ENCODE data around the gene SLC39A2. TPM values are rescaled to one million over a fixed set of nuclear protein-coding genes. Genes with fewer than 3 reads are reported as not detected.

Gene SLC39A2
- total and polyA plus RNA-seq, 3 experiments from 2014 or later = 0.16 TPM; not detected in 2

DNA sequence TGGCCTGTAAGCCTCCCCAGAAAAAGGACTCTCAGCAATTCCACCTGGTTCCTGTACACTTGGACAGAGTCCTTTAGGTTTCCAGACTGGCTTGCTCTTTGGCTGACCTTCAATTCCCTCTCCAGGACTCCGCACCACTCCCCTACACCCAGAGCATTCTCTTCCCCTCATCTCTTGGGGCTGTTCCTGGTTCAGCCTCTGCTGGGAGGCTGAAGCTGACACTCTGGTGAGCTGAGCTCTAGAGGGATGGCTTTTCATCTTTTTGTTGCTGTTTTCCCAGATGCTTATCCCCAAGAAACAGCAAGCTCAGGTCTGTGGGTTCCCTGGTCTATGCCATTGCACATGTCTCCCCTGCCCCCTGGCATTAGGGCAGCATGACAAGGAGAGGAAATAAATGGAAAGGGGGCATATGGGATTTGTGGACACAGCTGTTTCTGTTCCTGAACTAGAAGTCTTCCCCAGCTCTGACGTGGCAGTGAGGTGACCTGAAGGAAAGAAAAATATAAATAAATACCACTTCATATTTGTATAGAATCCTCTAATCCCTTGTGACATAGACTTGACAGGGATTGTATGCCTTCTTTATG, 44.4 kb downstream of the SLC39A2 start:
- H3K4me3 ChIP-seq (ENCODE audit: low read length) = no peak overlapping the region
- Mint-ChIP-seq H3K27me3 (peaks cover 13 to 42% of the 10 kb centered on the region in 2 donors), H3K9me3 (no peaks in the 10 kb centered on the region), H3K27ac (no peak overlapping the region), H3K4me3 (peak overlapping the region in 1 of 7 donors; percentile 34), H3K36me3 (no peaks in the 10 kb centered on the region), H3K4me1 (peaks cover 6 to 11% (median 9%) of the 10 kb centered on the region in 3 donors)
- peaks cover 6% of the 10 kb centered on the region for H3K4me1 ChIP-seq (ENCODE audit: insufficient read depth, low read length)
- H3K36me3 ChIP-seq (ENCODE audit: insufficient read depth, low read length) = no peaks in the 10 kb centered on the region
- ChIA-PET POLR2A (interaction anchor here (0.5 kb wide), 1 partner anchor 46 kb away, joined by 3 read pairs; no protein-coding TSS in a partner anchor), CTCF (interaction anchor here (1.0 to 2.2 kb wide), 4 partner anchors 25 to 62 kb away, joined by 3 to 22 read pairs (median 5); no protein-coding TSS in a partner anchor)
- DNase-seq = no peak
- no peak overlapping the region for H3K27ac ChIP-seq (ENCODE audit: low read depth, low read length)
- H3K27me3 ChIP-seq (ENCODE audit: insufficient read depth, low read length, poor library complexity, severe bottlenecking) = no peaks in the 10 kb centered on the region
- H3K9me3 ChIP-seq (ENCODE audit: low read length) = no peaks in the 10 kb centered on the region

DNA sequence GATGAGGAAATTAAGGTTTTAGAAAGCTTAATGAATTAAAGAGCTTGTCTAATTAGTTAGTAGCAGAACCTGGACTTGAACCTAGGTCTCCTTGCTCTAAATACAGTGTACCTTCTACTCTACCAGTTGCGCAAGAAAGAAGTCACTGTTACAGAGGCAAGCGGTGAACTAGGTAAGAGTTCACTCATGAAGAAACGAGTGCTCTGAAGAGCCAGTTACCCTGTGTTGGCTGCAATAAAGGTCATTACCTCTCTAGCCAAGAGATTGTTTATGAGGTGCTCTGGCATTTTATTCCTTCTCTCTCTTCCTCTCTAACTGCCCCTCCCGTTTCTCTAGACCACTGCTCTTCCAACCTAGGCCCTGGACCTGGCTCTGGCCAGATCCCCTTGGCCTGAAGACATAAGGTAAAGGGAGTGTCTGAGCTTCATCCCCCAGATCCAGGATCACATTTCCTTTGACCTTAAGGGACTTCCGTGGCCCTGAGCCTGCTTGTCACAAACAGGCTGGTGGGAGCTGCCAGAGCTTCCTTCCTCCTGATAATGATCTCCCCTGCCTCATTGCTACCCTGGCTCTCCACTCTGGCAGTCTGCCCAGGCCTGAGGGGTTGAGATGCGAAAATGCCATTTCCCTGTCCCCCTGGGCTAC, 45.0 kb downstream of the SLC39A2 start:
- H3K27me3 ChIP-seq (ENCODE audit: insufficient read depth, low read length, poor library complexity, severe bottlenecking) = no peaks in the 10 kb centered on the region
- ChIA-PET CTCF (interaction anchor here (1.0 to 2.2 kb wide), 4 partner anchors 25 to 61 kb away, joined by 3 to 22 read pairs (median 5); no protein-coding TSS in a partner anchor), POLR2A (no interaction called here)
- H3K9me3 ChIP-seq (ENCODE audit: low read length) = no peaks in the 10 kb centered on the region
- peaks cover 13 to 44% of the 10 kb centered on the region in 2 donors for H3K27me3 Mint-ChIP-seq
- no peak overlapping the region for H3K4me3 ChIP-seq (ENCODE audit: low read length)
- no peak overlapping the region for H3K27ac ChIP-seq (ENCODE audit: low read depth, low read length)
- H3K27ac Mint-ChIP-seq = peak overlapping the region in 4 of 8 donors; percentile 17 to 69 (median 42)
- no peaks in the 10 kb centered on the region for H3K9me3 Mint-ChIP-seq
- DNase-seq = no peak
- H3K4me3 Mint-ChIP-seq = no peak overlapping the region
- peaks cover 6% of the 10 kb centered on the region for H3K4me1 ChIP-seq (ENCODE audit: insufficient read depth, low read length)
- H3K4me1 Mint-ChIP-seq = peaks cover 6 to 11% (median 9%) of the 10 kb centered on the region in 3 donors
- no peaks in the 10 kb centered on the region for H3K36me3 Mint-ChIP-seq
- H3K36me3 ChIP-seq (ENCODE audit: insufficient read depth, low read length) = no peaks in the 10 kb centered on the region

DNA sequence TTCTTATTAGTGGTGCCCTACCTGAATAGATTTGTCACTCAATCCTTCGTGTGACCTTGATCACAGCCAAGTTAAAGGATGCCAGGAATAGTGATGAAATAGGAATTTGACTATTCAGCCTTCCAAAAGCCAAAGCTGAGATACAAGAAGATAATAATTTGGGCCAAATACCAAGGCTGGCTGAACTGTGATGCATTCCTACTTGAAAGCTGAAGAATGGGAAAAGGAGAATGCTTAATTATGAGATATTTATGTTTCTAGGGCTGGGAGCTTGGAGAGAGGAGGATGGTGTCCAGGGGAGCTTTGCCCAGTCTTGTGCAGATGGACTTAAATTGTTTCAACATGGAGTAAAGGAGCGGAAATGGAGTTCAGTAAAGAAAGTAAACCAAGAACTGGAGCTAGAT, 48.3 kb downstream of the SLC39A2 start:
- Mint-ChIP-seq H3K4me3 (no peak overlapping the region), H3K27ac (no peak overlapping the region), H3K27me3 (peaks cover 15 to 52% of the 10 kb centered on the region in 2 donors), H3K4me1 (peaks cover 6 to 11% (median 9%) of the 10 kb centered on the region in 3 donors), H3K36me3 (no peaks in the 10 kb centered on the region), H3K9me3 (no peaks in the 10 kb centered on the region)
- Histone ChIP-seq H3K4me1 (ENCODE audit: insufficient read depth, low read length) (peaks cover 6% of the 10 kb centered on the region), H3K36me3 (ENCODE audit: insufficient read depth, low read length) (no peaks in the 10 kb centered on the region), H3K9me3 (ENCODE audit: low read length) (no peaks in the 10 kb centered on the region), H3K27ac (ENCODE audit: low read depth, low read length) (no peak overlapping the region), H3K4me3 (ENCODE audit: low read length) (no peak overlapping the region), H3K27me3 (ENCODE audit: insufficient read depth, low read length, poor library complexity, severe bottlenecking) (no peaks in the 10 kb centered on the region)
- POLR2A ChIA-PET = no interaction called here
- CTCF ChIA-PET = interaction anchor here (0.9 to 2.7 kb wide), 5 partner anchors 32 to 190 kb away, joined by 3 to 18 read pairs (median 8); no protein-coding TSS in a partner anchor
- no peak for DNase-seq

DNA sequence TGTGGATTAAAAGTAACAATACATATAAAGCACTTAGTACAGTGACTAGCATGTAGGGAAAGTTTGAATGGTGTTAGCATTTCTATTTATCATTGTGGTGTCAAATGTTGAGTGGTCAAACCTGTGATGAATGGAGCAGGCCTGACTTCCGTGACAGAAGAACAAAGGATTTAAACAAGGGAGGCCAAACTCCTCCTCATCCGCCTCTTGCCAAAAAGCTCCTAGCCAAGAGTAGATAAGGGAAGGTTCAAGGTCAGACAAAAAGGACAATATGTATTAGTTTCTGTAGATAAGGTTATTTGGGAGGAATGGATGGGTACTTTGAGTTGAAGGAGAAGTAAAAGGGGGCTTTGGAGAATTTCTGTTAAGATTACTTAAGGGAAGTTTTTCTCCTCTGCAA, 49.5 kb downstream of the SLC39A2 start:
- CTCF ChIA-PET = interaction anchor here (2.5 to 2.7 kb wide), 2 partner anchors 33 to 44 kb away, joined by 8 to 18 read pairs; no protein-coding TSS in a partner anchor
- no peaks in the 10 kb centered on the region for H3K9me3 ChIP-seq (ENCODE audit: low read length)

DNA sequence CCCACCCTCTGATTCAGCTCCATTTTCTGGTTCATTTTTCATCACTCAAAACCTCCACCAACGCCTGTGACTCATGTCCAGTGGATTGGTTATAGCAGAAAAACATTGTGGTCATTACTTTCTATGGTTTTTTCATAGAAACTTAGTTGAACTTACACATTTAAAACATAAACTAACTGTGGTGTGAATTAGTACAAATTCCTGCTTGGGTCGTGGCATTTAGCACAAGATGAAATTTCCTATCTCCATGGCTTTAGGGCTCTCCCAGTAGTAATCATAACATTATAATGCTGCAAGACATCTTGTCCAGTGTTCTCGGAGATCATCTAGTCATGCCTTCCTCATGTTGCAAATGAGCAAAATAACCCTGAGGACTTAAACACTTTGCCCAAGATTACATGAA, 50.2 kb downstream of the SLC39A2 start:
- Histone ChIP-seq H3K27ac (ENCODE audit: low read depth, low read length) (no peak overlapping the region), H3K36me3 (ENCODE audit: insufficient read depth, low read length) (no peaks in the 10 kb centered on the region), H3K4me3 (ENCODE audit: low read length) (no peak overlapping the region), H3K4me1 (ENCODE audit: insufficient read depth, low read length) (peaks cover 3% of the 10 kb centered on the region), H3K9me3 (ENCODE audit: low read length) (no peaks in the 10 kb centered on the region), H3K27me3 (ENCODE audit: insufficient read depth, low read length, poor library complexity, severe bottlenecking) (no peaks in the 10 kb centered on the region)
- H3K27me3 Mint-ChIP-seq = peaks cover 8 to 47% of the 10 kb centered on the region in 2 donors
- no peak for DNase-seq
- H3K4me3 Mint-ChIP-seq = no peak overlapping the region
- peaks cover 4 to 8% (median 6%) of the 10 kb centered on the region in 3 donors for H3K4me1 Mint-ChIP-seq
- no peak overlapping the region for H3K27ac Mint-ChIP-seq
- no peaks in the 10 kb centered on the region for H3K9me3 Mint-ChIP-seq
- ChIA-PET CTCF (interaction anchor here (2.5 to 2.7 kb wide), 2 partner anchors 34 to 43 kb away, joined by 8 to 18 read pairs; no protein-coding TSS in a partner anchor), POLR2A (no interaction called here)
- H3K36me3 Mint-ChIP-seq = no peaks in the 10 kb centered on the region

More for the DNA sequence above, 49.5 kb downstream of the SLC39A2 start:
- no peak overlapping the region for H3K4me3 ChIP-seq (ENCODE audit: low read length)
- no peak overlapping the region for H3K27ac Mint-ChIP-seq
- no peak overlapping the region for H3K27ac ChIP-seq (ENCODE audit: low read depth, low read length)
- DNase-seq = no peak
- peaks cover 11 to 47% of the 10 kb centered on the region in 2 donors for H3K27me3 Mint-ChIP-seq
- H3K9me3 Mint-ChIP-seq = no peaks in the 10 kb centered on the region
- H3K36me3 ChIP-seq (ENCODE audit: insufficient read depth, low read length) = no peaks in the 10 kb centered on the region
- no peaks in the 10 kb centered on the region for H3K36me3 Mint-ChIP-seq
- H3K27me3 ChIP-seq (ENCODE audit: insufficient read depth, low read length, poor library complexity, severe bottlenecking) = no peaks in the 10 kb centered on the region
- H3K4me1 Mint-ChIP-seq = peaks cover 6 to 11% (median 9%) of the 10 kb centered on the region in 3 donors
- H3K4me3 Mint-ChIP-seq = no peak overlapping the region
- POLR2A ChIA-PET = no interaction called here
- H3K4me1 ChIP-seq (ENCODE audit: insufficient read depth, low read length) = peaks cover 6% of the 10 kb centered on the region

DNA sequence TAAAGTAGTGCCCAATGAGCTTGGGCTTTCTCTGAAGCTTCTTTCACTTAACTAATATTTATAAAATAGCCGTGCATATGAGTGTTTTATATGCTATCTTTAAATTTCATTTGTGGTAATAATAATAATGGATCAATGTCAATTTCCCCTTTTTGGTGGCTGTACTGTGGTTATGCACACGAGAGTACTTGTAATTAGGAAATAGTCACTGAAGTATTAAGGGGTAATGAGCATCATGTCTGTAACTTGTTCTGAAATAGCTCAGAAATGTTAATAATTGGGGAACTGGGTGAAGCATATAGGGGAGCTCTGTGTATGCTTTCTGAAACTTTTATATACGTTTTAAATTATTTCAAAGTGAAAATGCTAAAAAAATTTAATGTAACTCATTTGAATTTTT, 51.5 kb downstream of the SLC39A2 start:
- Mint-ChIP-seq H3K27me3 (peaks cover 8 to 35% of the 10 kb centered on the region in 2 donors), H3K9me3 (no peaks in the 10 kb centered on the region)
- POLR2A ChIA-PET = no interaction called here

More for the DNA sequence above, 51.5 kb downstream of the SLC39A2 start:
- no peak for DNase-seq
- Mint-ChIP-seq H3K27ac (no peak overlapping the region), H3K4me3 (no peak overlapping the region), H3K4me1 (no peaks in the 10 kb centered on the region), H3K36me3 (no peaks in the 10 kb centered on the region)
- no peak overlapping the region for H3K4me3 ChIP-seq (ENCODE audit: low read length)
- no peaks in the 10 kb centered on the region for H3K4me1 ChIP-seq (ENCODE audit: insufficient read depth, low read length)
- no peak overlapping the region for H3K27ac ChIP-seq (ENCODE audit: low read depth, low read length)
- H3K36me3 ChIP-seq (ENCODE audit: insufficient read depth, low read length) = no peaks in the 10 kb centered on the region
- CTCF ChIA-PET = interaction anchor here (1.2 to 2.2 kb wide), 2 partner anchors 33 to 36 kb away, joined by 3 to 8 read pairs; no protein-coding TSS in a partner anchor
- H3K27me3 ChIP-seq (ENCODE audit: insufficient read depth, low read length, poor library complexity, severe bottlenecking) = no peaks in the 10 kb centered on the region
- no peaks in the 10 kb centered on the region for H3K9me3 ChIP-seq (ENCODE audit: low read length)

Other genes starting within 250 kb of the SLC39A2 start
- gene EDDM3B, start 230.9 kb upstream of the SLC39A2 start, total RNA-seq = not detected
- gene EDDM3B, start 230.9 kb upstream of the SLC39A2 start, polyA plus RNA-seq = not detected
- under 1 TPM; 0.74 to 0.95 TPM for gene RNASE6, start 218.0 kb upstream of the SLC39A2 start, total RNA-seq
- 9.8 TPM for gene RNASE6, start 218.0 kb upstream of the SLC39A2 start, polyA plus RNA-seq
- gene RNASE1, start 196.4 kb upstream of the SLC39A2 start, total RNA-seq = 1 to 10 TPM; 3.5 to 4.3 TPM
- not detected for gene RNASE1, start 196.4 kb upstream of the SLC39A2 start, polyA plus RNA-seq
- not detected for gene RNASE3, start 107.9 kb upstream of the SLC39A2 start, total RNA-seq
- gene RNASE3, start 107.9 kb upstream of the SLC39A2 start, polyA plus RNA-seq = not detected
- not detected for gene RNASE2, start 43.8 kb upstream of the SLC39A2 start, total RNA-seq
- gene RNASE2, start 43.8 kb upstream of the SLC39A2 start, polyA plus RNA-seq = not detected
- 100 to 1,000 TPM; 102 to 107 TPM for gene METTL17, start 9.3 kb upstream of the SLC39A2 start, total RNA-seq
- 43.9 TPM for gene METTL17, start 9.3 kb upstream of the SLC39A2 start, polyA plus RNA-seq
- gene NDRG2, start 25.8 kb downstream of the SLC39A2 start, total RNA-seq = 1 to 10 TPM; 4.8 to 5.0 TPM
- gene NDRG2, start 25.8 kb downstream of the SLC39A2 start, polyA plus RNA-seq = 19.9 TPM
- gene TPPP2, start 30.9 kb downstream of the SLC39A2 start, total RNA-seq = not detected
- gene TPPP2, start 30.9 kb downstream of the SLC39A2 start, polyA plus RNA-seq = not detected
- gene RNASE13, start 35.5 kb downstream of the SLC39A2 start, total RNA-seq = not detected
- gene RNASE13, start 35.5 kb downstream of the SLC39A2 start, polyA plus RNA-seq = not detected
- not detected for gene RNASE7, start 43.1 kb downstream of the SLC39A2 start, total RNA-seq
- not detected for gene RNASE7, start 43.1 kb downstream of the SLC39A2 start, polyA plus RNA-seq
- gene RNASE8, start 58.5 kb downstream of the SLC39A2 start, total RNA-seq = not detected
- gene RNASE8, start 58.5 kb downstream of the SLC39A2 start, polyA plus RNA-seq = not detected
- gene ARHGEF40, start 71.0 kb downstream of the SLC39A2 start, total RNA-seq = under 1 TPM; 0.16 to 0.39 TPM
- gene ARHGEF40, start 71.0 kb downstream of the SLC39A2 start, polyA plus RNA-seq = 0.40 TPM
- 1 to 10 TPM; 7.0 to 8.2 TPM for gene ZNF219, start 99.4 kb downstream of the SLC39A2 start, total RNA-seq
- 1.3 TPM for gene ZNF219, start 99.4 kb downstream of the SLC39A2 start, polyA plus RNA-seq
- not detected for gene TMEM253, start 101.8 kb downstream of the SLC39A2 start, total RNA-seq
- not detected for gene TMEM253, start 101.8 kb downstream of the SLC39A2 start, polyA plus RNA-seq
- gene OR5AU1, start 156.8 kb downstream of the SLC39A2 start, total RNA-seq = not detected
- not detected for gene OR5AU1, start 156.8 kb downstream of the SLC39A2 start, polyA plus RNA-seq

All from CD8-positive, alpha-beta memory T cell (primary cell).